ENCODE data around the gene VPS37B. TPM values are rescaled to one million over a fixed set of nuclear protein-coding genes. Genes with fewer than 3 reads are reported as not detected.

VPS37B gene
- total RNA-seq, 6 experiments from 2014 or later, result 5.2 to 6.7 (median 6.0) TPM

DNA sequence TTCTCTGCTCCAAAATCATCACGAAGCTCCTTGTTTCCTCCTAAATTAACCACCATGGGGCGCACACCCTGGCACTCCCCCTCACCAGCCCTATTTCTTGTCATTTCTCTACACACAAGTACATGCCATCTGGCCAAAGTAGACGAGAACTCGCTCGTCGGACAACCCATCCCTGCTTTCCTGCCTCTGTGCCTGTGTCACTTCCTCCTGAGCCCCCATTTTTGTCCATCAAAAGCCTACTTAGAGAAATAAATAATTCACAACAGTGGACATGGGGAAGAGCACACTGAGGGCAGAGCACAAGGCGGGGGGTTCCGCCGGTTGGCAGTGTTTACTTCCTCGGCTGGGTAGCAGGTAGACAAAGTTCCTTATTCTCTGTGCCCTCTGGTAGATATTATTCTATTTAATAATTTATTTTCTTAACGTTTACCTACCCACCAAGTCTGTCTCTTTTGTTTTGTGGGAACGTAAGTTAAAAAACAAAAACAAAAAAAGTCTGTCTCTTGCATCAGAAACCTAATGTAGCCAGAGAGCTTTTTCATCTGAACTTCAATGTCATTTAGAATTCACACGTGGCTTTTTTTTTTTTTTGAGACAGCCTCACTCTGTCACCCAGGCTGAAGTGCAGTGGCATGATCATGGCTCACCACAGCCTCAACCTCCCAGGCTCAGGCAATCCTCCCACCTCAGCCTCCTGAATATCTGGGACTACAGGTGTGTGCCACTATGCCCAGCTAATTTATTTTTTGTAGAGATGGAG is 6.0 kb downstream of the VPS37B start:
- DNase-seq (no peak), ATAC-seq (no peak)
- Histone ChIP-seq H3K4me1 (peaks cover 0 to 57% (median 9%) of the 10 kb centered on the region in 4 donors), H3K27me3 (no peaks in the 10 kb centered on the region), H3K36me3 (no peaks in the 10 kb centered on the region), H3K4me3 (no peak overlapping the region), H3K9me3 (no peaks in the 10 kb centered on the region), H3K27ac (peak overlapping the region in 1 of 3 donors; percentile 66)
- no peak for TF ChIP-seq POLR2A (IDR thresholded peaks at IDR 0.05)
- TF ChIP-seq, protein P1, sequence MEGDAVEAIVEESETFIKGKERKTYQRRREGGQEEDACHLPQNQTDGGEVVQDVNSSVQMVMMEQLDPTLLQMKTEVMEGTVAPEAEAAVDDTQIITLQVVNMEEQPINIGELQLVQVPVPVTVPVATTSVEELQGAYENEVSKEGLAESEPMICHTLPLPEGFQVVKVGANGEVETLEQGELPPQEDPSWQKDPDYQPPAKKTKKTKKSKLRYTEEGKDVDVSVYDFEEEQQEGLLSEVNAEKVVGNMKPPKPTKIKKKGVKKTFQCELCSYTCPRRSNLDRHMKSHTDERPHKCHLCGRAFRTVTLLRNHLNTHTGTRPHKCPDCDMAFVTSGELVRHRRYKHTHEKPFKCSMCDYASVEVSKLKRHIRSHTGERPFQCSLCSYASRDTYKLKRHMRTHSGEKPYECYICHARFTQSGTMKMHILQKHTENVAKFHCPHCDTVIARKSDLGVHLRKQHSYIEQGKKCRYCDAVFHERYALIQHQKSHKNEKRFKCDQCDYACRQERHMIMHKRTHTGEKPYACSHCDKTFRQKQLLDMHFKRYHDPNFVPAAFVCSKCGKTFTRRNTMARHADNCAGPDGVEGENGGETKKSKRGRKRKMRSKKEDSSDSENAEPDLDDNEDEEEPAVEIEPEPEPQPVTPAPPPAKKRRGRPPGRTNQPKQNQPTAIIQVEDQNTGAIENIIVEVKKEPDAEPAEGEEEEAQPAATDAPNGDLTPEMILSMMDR (IDR thresholded peaks at IDR 0.05), result no peak
- 60% methylated on average over 13 of the region's 13 CpGs for WGBS (ENCODE audit: insufficient coverage, low coverage, low lambda C conversion rate, missing lambda C conversion rate)
- intact Hi-C loops (cut with DNase I), result no loop called here

DNA sequence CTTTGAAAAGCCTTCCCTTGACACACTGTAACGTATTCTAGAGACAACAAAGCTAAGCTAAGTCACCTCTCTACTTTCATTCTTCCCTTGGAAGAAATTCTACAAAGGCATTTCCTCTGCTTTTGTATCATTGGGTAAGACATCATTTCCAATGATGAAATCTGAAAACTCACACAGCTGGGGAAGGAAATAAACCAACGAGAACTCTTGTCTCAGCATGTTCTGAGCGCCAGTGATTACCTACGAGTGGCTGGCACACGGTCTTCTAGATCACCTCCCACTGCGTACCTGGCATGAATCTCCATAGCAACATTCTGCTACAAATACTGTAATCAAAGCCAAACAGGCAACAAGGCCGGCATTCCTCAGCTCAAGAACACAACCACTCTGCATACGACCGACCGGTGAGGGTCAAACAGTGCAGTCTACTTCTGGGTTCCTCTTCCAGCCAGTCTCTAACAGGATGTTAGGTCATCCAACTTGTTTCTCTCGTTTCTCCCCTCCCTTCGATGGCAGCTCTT is 7.6 kb downstream of the VPS37B start:
- Histone ChIP-seq H3K4me1 (peaks cover 0 to 53% (median 11%) of the 10 kb centered on the region in 4 donors), H3K4me3 (peak overlapping the region in 2 of 3 donors; percentile 4 to 12), H3K36me3 (no peaks in the 10 kb centered on the region), H3K9me3 (no peaks in the 10 kb centered on the region), H3K27ac (peak overlapping the region; percentile 66 to 83 (median 80)), H3K27me3 (no peaks in the 10 kb centered on the region)
- ATAC-seq (peak; percentile 88 to 93 (median 90)), DNase-seq (peak; percentile 59 to 77 (median 71))
- intact Hi-C loops (cut with DNase I), result no loop called here
- TF ChIP-seq POLR2A (IDR thresholded peaks at IDR 0.05), result peak; percentile 43
- TF ChIP-seq, protein P1 (IDR thresholded peaks at IDR 0.05), result no peak
- WGBS (ENCODE audit: insufficient coverage, low coverage, low lambda C conversion rate, missing lambda C conversion rate), result 5% methylated on average over 11 of the region's 12 CpGs

DNA sequence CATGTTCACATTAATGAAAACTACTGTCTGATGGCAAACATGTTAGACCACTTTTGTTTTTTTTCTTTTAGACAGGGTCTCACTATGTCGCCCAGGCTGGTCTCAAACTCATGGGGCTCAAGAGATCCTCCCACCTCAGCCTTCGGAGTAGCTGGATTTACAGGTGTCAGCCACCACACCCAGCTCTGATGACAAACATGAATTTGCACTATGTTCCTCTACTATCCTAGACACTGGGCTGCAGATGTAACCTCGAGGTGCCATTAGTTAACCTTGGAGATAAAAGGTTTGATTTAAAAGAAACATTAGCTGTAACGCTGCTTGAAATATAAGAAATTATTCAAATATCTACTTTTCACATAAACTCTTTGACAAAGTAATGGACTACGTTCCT is 8.1 kb downstream of the VPS37B start:
- intact Hi-C loops (cut with DNase I), result no loop called here
- ATAC-seq, result no peak
- H3K4me3 ChIP-seq, result no peak overlapping the region
- peak overlapping the region; percentile 66 to 83 (median 80) for H3K27ac ChIP-seq
- H3K9me3 ChIP-seq, result no peaks in the 10 kb centered on the region
- TF ChIP-seq POLR2A (IDR thresholded peaks at IDR 0.05), result no peak
- TF ChIP-seq, protein P1 (IDR thresholded peaks at IDR 0.05), result no peak
- no peak for DNase-seq
- 65% methylated on average over 5 of the region's 5 CpGs for WGBS (ENCODE audit: insufficient coverage, low coverage, low lambda C conversion rate, missing lambda C conversion rate)
- H3K27me3 ChIP-seq, result no peaks in the 10 kb centered on the region
- H3K4me1 ChIP-seq, result peaks cover 0 to 48% (median 11%) of the 10 kb centered on the region in 4 donors
- H3K36me3 ChIP-seq, result no peaks in the 10 kb centered on the region

DNA sequence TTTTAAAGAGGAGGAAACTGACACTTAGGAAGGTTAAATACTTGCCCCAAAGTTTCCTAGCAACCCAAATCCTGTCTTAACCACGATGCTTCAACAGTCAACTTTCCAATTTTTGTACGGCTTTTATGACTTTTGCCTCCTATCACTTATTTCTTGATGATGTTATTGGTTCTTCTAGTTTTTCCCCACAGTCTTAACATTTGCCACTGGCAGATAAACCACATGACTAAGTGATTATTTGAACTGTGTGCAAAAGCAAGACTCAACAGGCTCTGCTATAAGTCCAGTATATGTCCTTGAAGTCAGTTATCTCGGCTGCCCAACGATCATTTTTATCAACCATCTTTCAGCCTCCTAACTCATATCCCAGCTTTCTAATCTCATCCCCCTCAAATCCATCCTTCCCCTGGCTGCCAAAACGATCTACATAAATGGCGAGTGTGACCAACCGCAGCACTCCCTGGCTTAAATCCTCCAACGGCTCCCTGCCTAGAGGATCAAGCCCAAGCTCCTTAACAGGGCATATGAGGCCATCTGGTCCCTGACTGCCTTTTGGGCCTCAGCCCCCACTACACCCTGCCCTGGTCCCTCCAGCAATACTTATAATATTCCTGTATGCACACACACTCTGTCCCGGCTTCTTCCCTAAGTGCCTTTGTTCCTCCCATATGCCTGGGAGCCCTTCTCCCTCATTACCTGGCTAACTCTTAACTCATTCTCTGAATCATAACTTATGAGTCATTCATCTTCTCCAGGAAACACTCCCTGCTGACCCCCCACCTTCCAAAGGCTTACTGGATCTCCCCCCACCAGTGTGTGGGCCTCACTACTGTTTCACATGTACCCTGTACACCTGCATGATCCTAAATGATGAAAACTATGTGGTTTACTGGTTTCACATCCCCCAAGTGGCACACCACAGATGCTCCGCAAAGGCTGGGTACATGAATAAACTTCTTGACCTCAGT is 8.8 kb downstream of the VPS37B start:
- intact Hi-C loops (cut with DNase I), result no loop called here
- 58% methylated on average over 10 of the region's 10 CpGs for WGBS (ENCODE audit: insufficient coverage, low coverage, low lambda C conversion rate, missing lambda C conversion rate)
- TF ChIP-seq POLR2A (IDR thresholded peaks at IDR 0.05), result no peak
- TF ChIP-seq, protein P1 (IDR thresholded peaks at IDR 0.05), result no peak
- Histone ChIP-seq H3K36me3 (no peaks in the 10 kb centered on the region), H3K4me1 (peaks cover 0 to 48% (median 12%) of the 10 kb centered on the region in 4 donors), H3K27me3 (no peaks in the 10 kb centered on the region), H3K4me3 (no peak overlapping the region), H3K9me3 (no peaks in the 10 kb centered on the region), H3K27ac (peak overlapping the region in 2 of 3 donors; percentile 66 to 83)
- no peak for DNase-seq
- ATAC-seq, result peak in 1 of 4 donors; percentile 3

All from right lobe of liver (tissue), 6 donors.